Esophagus muscularis mucosa (tissue), 4 donors: ENCODE results near the gene TMEM117. TPM values are rescaled to one million over a fixed set of nuclear protein-coding genes. Genes with fewer than 3 reads are reported as not detected.
A peak's percentile ranks its signal among the peaks of the same experiment; 100 is the strongest.

Experiments
- DNase-seq: peaks from one replicate; pipeline ENCODE4 v3.0.0-alpha.2; 2017; ENCODE audit errors: extremely low spot score
- H3K27ac ChIP-seq, 4 donors: fragments of 200-600 bp; sonication (generic); replicated peaks in 1 of 4; 1 replicate in 3 of 4; 2 replicates in 1 of 4; pipeline ENCODE4 v1.5.1; 2016 to 2019; ENCODE audit warnings: mild to moderate bottlenecking in 1 of 4
- H3K27me3 ChIP-seq, 4 donors: fragments of 200-600 bp; sonication (generic); one replicate each; pipeline versions ENCODE4 v1.5.1 to v1.6.0; 2016 to 2019
- H3K36me3 ChIP-seq, 4 donors: fragments of 200-600 bp; sonication (generic); one replicate each; pipeline ENCODE4 v1.5.1; 2016 to 2019
- H3K4me1 ChIP-seq, 4 donors: fragments of 200-600 bp; sonication (generic); one replicate each; pipeline ENCODE4 v1.5.1; 2016 to 2019
- H3K4me3 ChIP-seq, 4 donors: fragments of 200-600 bp; sonication (generic); 1 replicate in 2 of 4; 2 replicates in 2 of 4; pipeline ENCODE4 v1.5.1; 2016 to 2019; ENCODE audit warnings: mild to moderate bottlenecking in 4 of 4, moderate library complexity in 1 of 4
- H3K9me3 ChIP-seq, 4 donors: fragments of 200-600 bp; sonication (generic); 1 replicate in 3 of 4; 2 replicates in 1 of 4; pipeline ENCODE4 v1.5.1; 2016 to 2019
- CTCF ChIP-seq, 3 experiments: fragments of 200-600 bp in 2 of 3; fragments of 450-650 bp in 1 of 3; sonication (generic) in 2 of 3; IDR thresholded peaks; one replicate each; pipeline ENCODE4 v1.5.1; 2017 to 2019; ENCODE audit warnings: antibody characterized with exemption in 3 of 3, mild to moderate bottlenecking in 2 of 3, moderate library complexity in 1 of 3
- EP300 ChIP-seq: sonication (generic); formaldehyde crosslinking; IDR thresholded peaks from one replicate; pipeline ENCODE4 v1.6.1; 2017; ENCODE audit warnings: antibody characterized with exemption
- POLR2A ChIP-seq: fragments of 450-650 bp; IDR thresholded peaks from one replicate; pipeline ENCODE4 v1.6.1; 2017; ENCODE audit warnings: antibody characterized with exemption, moderate library complexity, mild to moderate bottlenecking, low read depth
- POLR2AphosphoS5 ChIP-seq, 2 donors: sonication (generic); formaldehyde crosslinking; IDR thresholded peaks; one replicate each; pipeline ENCODE4 v1.6.1; 2017; ENCODE audit warnings: antibody characterized with exemption in 2 of 2
- WGBS: methylation state at CpG from one replicate; pipeline ENCODE4 v1.1.5; 2018; 5-methylcytosine and 5-hydroxymethylcytosine counted together
- intact Hi-C: fragments of 100-400 bp; cut with DNase I; formaldehyde crosslinking; loops from one replicate; pipeline ENCODE4 v1.15.1; 2023
- total RNA-seq, 4 donors: library from RNA; depleted of rRNA; stranded (reverse); fragments of >200 nt; gene quantifications; one replicate each; pipeline versions ENCODE4 v1.1.0 to v1.2.1, GENCODE V29; 2016

TMEM117 gene
- total RNA-seq, 4 donors from 2014 or later, result 11.2 to 18.7 (median 12.8) TPM

GRCh38 chr12:43988838-43989560, 153.1 kb downstream of the TMEM117 start:
- Histone ChIP-seq H3K9me3 (no peaks in the 10 kb centered on the region), H3K36me3 (no peaks in the 10 kb centered on the region), H3K27ac (no peak overlapping the region), H3K27me3 (no peaks in the 10 kb centered on the region), H3K4me3 (no peak overlapping the region), H3K4me1 (peaks cover 0 to 14% (median 10%) of the 10 kb centered on the region in 4 donors)
- no peak for TF ChIP-seq POLR2A
- TF ChIP-seq CTCF (IDR thresholded peaks at IDR 0.05), result no peak
- WGBS, result 54% methylated on average over 5 of the region's 5 CpGs
- no peak for DNase-seq
- intact Hi-C loops, result no loop called here

GRCh38 chr12:43992856-43993255, 157.0 kb downstream of the TMEM117 start:
- intact Hi-C loops, result no loop called here
- H3K4me3 ChIP-seq, result no peak overlapping the region
- DNase-seq, result no peak
- H3K4me1 ChIP-seq, result peaks cover 0 to 14% (median 10%) of the 10 kb centered on the region in 4 donors
- H3K9me3 ChIP-seq, result no peaks in the 10 kb centered on the region
- H3K36me3 ChIP-seq, result no peaks in the 10 kb centered on the region
- no peak overlapping the region for H3K27ac ChIP-seq
- no peaks in the 10 kb centered on the region for H3K27me3 ChIP-seq
- TF ChIP-seq POLR2AphosphoS5 (IDR thresholded peaks at IDR 0.05) (no peak), POLR2A (no peak), CTCF (IDR thresholded peaks at IDR 0.05) (no peak), EP300 (no peak)

DNA sequence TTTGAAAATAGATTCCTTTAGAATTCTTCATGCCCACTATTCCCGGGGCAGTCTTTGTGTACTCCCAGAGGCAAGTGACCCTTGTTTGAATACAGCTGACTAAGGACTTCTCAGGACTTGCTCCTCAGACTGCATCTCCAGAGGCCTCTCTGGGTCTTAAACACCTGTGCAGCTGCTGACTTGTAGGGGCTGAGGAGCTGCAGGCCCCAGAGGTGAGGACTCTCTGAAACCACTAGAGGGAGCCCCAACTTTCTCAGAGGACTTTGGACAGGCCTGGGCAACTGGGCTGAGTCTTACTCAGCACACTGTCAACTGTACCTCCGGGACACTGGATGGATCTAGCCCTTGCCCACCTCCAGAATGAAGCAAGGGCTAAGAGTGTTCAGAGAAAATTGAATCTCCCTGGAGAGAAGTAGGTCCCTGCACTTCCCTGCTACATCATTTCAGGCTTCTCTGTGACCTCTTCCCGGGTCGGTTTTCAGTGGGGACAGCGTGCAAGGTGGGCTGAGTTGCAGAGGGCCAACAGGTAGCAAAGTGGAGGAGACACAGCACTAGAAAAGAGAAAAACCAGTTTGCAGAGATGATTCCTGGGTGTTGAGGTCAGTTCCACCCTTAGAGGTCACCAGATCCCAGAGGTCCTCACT, 164.6 kb downstream of the TMEM117 start:
- no peaks in the 10 kb centered on the region for H3K9me3 ChIP-seq
- intact Hi-C loops, result no loop called here
- no peak for DNase-seq
- no peaks in the 10 kb centered on the region for H3K36me3 ChIP-seq
- H3K4me1 ChIP-seq, result no peaks in the 10 kb centered on the region
- no peak for TF ChIP-seq EP300
- peak in 2 of 3 experiments; percentile 8 to 31 for TF ChIP-seq CTCF (IDR thresholded peaks at IDR 0.05)
- TF ChIP-seq POLR2AphosphoS5 (IDR thresholded peaks at IDR 0.05), result no peak
- no peak for TF ChIP-seq POLR2A
- no peak overlapping the region for H3K27ac ChIP-seq
- H3K27me3 ChIP-seq, result no peaks in the 10 kb centered on the region
- H3K4me3 ChIP-seq, result no peak overlapping the region
- 86% methylated on average over 5 of the region's 5 CpGs for WGBS

GRCh38 chr12:44002607-44003006, 166.7 kb downstream of the TMEM117 start:
- TF ChIP-seq CTCF (IDR thresholded peaks at IDR 0.05), result no peak
- TF ChIP-seq EP300, result no peak
- no peak for TF ChIP-seq POLR2A
- TF ChIP-seq POLR2AphosphoS5 (IDR thresholded peaks at IDR 0.05), result no peak
- Histone ChIP-seq H3K9me3 (peaks cover 0 to 7% (median 0%) of the 10 kb centered on the region in 4 donors), H3K27ac (no peak overlapping the region), H3K4me1 (no peaks in the 10 kb centered on the region), H3K4me3 (no peak overlapping the region), H3K36me3 (no peaks in the 10 kb centered on the region), H3K27me3 (no peaks in the 10 kb centered on the region)
- DNase-seq, result no peak
- intact Hi-C loops, result no loop called here
- WGBS, result 91% methylated on average over 2 of the region's 2 CpGs

- H3K27ac ChIP-seq, result no peak overlapping the region
- H3K4me3 ChIP-seq, result no peak overlapping the region
- intact Hi-C loops, result no loop called here
- DNase-seq, result no peak
- no peaks in the 10 kb centered on the region for H3K36me3 ChIP-seq
- H3K9me3 ChIP-seq, result peaks cover 0 to 18% (median 8%) of the 10 kb centered on the region in 4 donors
- no peaks in the 10 kb centered on the region for H3K27me3 ChIP-seq
- no peaks in the 10 kb centered on the region for H3K4me1 ChIP-seq
- no peak for TF ChIP-seq CTCF (IDR thresholded peaks at IDR 0.05)
- TF ChIP-seq POLR2AphosphoS5 (IDR thresholded peaks at IDR 0.05), result no peak
- TF ChIP-seq POLR2A, result no peak
- no peak for TF ChIP-seq EP300
These were observed 167.8 kb downstream of the TMEM117 start for GRCh38 chr12:44003721-44004120.
